ENCODE measurements around the gene POTEF.
"Not testable (repeated sequence)": the region's sequence is repeated elsewhere in the genome, so short reads cannot be mapped to it uniquely, and the experiment has no call there.

DNA sequence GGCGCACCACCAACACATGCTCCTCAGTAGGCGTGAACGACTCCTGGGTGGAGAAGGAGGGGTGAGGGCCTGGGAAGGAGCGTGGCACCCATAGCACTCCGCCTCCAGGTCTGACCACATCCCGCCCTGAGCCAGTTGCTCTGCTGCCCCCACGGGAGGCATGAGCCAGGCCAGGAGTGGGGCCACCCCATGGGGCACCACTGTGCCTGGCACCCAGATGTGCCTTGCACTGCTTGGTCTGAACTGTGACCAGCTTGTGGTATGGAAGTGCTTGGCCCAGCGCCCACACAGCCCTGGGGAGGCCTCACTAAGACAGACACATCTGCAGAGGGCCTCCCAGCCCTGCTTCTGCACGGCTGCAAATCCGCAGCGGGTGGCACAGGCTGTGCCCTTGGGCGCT, 28.3 kb upstream of the POTEF start:
- TF ChIP-seq, protein P1, sequence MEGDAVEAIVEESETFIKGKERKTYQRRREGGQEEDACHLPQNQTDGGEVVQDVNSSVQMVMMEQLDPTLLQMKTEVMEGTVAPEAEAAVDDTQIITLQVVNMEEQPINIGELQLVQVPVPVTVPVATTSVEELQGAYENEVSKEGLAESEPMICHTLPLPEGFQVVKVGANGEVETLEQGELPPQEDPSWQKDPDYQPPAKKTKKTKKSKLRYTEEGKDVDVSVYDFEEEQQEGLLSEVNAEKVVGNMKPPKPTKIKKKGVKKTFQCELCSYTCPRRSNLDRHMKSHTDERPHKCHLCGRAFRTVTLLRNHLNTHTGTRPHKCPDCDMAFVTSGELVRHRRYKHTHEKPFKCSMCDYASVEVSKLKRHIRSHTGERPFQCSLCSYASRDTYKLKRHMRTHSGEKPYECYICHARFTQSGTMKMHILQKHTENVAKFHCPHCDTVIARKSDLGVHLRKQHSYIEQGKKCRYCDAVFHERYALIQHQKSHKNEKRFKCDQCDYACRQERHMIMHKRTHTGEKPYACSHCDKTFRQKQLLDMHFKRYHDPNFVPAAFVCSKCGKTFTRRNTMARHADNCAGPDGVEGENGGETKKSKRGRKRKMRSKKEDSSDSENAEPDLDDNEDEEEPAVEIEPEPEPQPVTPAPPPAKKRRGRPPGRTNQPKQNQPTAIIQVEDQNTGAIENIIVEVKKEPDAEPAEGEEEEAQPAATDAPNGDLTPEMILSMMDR (IDR thresholded peaks at IDR 0.05) = not testable (repeated sequence)
- TF ChIP-seq POLR2A (IDR thresholded peaks at IDR 0.05); POLR2AphosphoS5 (IDR thresholded peaks at IDR 0.05; ENCODE audit: insufficient read depth in 1 of 2, low read depth in 1 of 2): not testable (repeated sequence)
